NCI-H510A treated with DMSO at 0.1 percent for 48 hours (cell line): ENCODE data around the gene UNC13C.

Experiments used
- DNase-seq: peaks from one replicate; lab custom pipeline; 2025; lab: John Stamatoyannopoulos, UW

The UNC13C gene

DNA sequence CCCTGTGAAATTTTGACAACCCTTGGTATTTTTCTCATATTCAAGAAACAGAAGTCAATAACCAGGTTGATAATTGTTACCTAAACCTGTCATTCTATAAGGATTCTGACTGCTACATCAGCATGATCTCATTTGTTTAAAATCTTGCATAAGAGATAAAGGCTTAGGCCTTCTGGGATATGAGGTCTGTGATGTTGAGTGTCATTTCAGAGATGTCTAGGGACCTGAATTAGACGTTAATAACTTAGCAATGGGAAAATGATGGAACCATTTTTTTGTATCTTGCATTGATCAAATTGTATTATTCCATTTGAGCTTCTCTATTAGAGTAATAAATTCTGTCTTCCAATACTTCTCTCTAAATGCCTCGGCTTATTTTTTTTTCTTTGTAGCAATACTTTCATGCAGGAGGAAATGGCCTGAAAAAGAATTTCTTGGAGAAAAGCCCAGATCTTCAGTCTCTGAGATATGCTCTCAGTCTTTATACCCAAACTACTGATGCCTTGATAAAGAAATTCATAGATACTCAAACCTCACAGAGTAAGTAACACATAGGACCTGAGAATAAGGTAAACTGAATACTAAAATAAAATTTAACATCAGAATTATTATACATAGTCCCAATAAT, 589.3 kb downstream of the UNC13C start:
- no peak for DNase-seq

DNA sequence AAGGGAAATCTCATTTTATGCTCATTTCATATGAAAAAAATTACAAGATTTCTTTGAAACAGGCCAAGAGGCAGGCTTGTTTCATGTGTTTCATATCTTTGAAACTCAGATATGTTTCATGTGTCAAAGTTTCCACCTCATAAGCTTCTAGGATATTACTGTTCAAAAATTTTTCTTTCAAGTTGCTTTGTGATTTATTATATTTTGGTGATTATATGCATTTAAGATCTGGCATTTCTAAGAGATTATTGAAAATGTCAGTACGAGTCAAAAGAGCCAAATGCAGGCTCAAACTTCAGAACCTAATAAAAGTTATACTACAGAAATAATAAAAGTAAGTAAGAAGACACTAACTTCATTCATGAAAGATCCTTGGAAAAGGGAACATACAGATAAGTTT, 590.1 kb downstream of the UNC13C start:
- no peak for DNase-seq

DNA sequence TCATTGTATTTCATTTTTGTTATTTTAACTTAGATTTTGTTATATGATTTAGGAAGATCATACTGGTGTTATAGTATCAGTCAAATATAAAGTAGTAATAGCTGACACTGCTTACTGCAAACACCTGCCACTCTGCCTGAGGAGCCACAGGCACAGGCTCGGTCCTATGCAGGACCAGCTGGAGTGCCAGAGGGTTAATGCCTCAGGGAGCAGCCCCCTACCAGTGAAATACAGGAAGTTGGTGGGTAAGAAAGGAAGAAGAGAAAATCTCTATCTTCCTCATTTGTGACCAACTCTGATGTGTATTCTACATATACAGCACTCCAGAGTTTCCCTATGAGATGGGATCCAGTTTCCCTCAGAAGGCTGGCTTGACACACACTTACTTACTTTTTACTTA, 593.3 kb downstream of the UNC13C start:
- DNase-seq = no peak

DNA sequence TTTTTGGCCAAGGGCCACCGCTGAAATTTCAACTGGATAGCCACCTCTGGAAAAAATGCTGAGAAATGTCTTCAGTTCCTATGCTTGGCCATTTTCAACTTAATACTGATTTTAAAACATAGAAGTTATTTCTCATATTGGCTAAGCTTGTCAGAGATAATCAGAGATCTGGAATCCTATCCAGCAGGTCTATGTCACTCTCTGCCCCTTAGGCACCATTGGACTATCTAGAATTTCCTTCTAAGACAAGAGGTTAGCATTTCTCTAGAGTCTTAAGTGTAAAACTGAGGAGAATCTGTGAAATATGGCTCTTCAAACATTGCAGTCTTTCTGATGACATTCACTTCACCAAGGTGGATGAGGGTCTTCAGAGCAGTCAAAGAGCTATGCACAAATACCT, 597.3 kb downstream of the UNC13C start:
- DNase-seq = no peak

DNA sequence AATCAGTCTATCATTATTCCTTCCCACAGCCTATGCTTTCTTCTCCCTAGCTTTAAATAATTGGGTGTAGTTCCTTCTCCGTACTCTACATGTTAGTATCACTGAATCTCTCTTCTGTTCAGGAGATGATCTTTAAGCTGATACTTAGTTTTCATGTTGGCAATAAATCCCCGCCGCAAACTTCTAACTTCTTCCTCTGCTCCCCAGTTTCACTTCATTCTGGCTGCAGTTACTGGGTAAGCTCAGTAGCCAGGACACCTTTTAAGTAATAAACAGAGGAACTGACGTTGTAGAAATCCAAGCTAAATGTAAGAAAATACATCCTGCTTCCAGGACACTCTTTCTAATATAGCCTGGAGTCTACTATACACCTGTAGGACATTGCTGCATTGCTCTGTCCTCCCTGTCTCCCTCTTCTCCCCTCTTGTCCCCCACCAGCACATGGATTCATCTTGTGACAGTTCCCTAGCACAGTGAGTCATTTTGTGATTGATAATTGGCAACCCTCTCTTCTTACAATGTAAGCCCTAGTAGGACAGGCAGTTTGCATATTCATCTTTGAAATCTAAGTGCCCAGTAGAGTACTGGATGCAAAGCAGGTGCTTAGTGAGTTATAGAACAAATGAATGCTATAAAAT, 598.2 kb downstream of the UNC13C start:
- DNase-seq = no peak

DNA sequence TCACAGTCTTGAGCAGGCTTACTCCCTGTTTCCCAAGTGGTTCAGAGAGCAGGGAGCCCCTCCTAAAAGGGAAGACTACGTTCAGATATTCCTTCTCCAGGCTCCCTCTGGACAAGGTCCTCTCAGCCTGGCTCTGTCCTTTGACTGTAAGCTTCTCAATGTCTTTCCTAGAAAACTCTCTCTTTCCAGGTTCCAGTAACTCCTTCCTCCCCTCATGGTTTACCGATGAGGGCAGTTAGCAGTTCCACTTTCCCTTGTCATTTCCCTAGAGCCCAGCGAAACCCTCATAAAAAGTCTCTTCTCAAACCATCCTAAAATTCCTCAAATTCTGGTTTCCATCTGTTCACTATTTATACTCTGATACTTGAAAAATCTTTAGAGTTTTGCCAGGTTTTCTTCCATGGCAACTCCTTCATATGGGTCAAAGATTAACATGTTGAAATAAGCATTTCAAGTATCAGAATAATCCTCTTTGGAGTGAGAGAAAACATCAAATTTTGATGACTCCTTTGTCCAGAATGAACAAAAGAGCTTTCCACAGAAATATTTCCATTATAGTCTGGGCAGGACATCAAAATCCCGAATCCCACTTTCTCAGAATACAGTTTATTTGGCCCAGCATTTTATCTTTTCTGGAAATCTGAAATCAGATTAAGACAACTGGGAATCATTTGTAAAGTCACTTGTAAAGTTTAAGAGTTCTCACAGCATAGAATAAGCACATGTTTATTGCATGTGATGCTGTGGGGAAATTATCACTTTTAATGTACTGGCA, 599.4 kb downstream of the UNC13C start:
- no peak for DNase-seq

DNA sequence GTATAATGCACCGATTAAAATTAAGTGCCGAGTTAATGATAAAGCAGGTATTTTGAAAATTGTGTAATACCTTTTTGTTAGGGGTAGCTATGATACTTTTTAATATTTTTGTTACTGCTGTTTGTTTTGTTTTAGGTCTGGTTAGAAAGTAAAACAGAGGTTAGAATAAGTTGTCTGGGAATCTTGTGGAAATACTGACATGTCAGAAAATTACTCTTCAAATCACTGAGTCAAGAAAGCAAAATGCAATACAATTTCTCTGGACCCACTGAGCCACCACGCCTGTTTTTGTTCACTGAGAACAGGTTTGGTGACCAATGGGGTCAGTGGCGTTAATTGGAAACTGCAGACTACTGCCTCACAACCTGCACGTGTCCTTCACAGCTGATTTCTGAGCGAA, 601.6 kb downstream of the UNC13C start:
- no peak for DNase-seq

DNA sequence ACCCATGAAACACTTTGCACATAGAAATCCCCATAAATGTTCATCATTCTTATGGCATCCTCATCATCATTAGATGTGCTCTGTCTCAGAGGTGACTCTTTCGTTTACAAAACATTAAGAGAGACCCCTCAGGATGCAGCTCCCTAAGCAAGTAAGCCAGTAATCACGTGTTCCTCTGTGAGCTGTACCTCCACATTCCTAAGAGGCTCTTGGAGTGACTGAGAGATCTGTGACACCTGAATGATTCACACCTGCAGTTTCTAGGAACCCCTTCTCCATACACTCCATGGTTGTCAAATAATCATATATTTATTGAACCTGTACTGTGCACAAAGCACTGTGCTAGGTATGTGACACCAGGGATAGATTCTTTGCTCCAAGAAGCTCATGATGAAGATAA, 602.4 kb downstream of the UNC13C start:
- DNase-seq = no peak

DNA sequence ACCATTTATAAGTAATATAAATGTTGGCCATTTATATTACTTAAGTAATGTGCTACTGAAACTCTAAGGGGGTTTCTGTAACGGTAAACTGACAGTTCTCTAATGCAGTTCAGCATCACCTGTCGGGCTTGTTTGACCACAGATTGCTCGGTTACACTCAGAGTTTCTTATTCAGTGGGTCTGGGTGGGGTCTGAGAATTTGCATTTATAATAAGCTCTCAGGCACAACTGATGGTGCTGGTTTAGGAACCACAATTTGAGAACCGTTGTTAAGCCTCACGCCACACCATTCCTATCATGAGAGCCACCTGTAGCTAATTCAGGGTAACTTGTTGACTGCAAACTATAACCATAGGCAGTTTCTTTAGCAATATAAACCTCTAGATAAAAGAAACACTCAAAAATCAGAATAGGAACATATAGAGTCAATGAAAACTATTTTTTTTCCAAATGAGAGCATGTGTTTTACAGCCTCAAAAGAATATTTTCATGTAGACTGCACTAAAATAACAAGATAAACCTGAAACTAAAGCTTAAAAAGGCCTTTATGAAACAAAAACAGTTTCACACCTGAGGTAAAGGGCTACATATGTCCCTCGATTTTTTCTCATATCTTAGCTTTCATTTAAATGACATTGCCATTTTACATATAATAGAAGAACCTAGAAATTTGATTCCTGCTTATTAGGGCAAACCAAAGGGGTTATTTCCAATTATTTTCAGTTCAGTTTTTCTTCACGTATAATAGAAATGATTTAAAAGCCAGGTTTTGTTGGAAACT, 604.8 kb downstream of the UNC13C start:
- DNase-seq = no peak

DNA sequence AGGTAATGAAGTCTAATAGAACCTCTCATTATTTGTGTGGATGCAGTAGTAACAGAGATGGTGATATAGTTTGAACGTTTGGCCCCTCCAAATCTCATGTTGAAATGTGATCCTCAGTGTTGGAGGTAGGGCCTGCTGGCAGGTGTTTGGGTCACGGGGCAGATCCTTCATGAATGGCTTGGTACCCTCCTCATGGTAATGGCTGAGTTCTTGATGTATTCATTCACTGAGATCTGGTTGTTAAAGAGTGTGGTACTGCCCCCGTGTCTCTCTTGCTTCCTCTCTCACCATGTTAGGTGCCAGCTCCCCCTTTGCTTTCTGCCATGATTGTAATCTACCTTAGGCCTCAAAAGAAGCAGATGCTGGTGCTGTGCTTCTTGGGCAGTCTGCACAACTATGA, 606.8 kb downstream of the UNC13C start:
- no peak for DNase-seq

DNA sequence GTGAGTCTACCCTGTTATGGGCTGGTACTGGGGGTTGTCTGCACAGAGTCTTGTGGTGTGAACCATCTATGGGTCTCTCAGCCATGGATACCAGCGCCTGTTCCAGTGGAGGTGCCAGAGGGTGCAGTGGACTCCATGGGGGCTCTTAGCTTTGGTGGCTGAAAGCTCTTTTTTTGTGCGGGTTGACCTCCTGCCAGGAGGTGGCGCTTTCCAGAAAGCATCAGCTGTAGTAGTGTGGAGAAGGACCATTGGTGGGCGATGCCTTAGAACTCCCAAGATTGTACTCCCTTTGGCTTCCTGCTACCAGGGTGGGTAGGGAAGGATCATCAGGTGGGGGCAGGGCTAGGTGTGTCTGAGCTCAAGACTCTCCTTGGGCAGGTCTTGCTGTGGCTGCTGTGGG, 615.9 kb downstream of the UNC13C start:
- no peak for DNase-seq

DNA sequence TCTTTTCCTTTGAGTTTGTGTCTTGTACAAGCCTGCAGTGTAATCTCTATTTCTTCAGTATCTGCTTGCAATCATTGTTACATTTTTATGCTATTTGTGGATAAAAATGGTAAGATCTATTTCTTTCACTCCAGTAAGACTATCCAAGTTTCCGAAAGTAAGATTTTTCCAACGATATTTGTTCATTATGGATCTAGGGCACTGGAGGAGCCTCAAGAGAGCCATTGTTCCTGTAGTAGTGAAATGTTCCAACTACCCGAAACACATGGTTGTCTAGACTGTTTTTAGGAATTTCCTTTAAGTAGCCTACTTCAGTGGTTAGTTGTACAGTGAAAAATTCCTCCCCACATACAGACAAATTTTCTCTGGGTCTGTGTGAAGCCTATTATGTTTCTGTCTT, 621.1 kb downstream of the UNC13C start:
- DNase-seq = no peak

DNA sequence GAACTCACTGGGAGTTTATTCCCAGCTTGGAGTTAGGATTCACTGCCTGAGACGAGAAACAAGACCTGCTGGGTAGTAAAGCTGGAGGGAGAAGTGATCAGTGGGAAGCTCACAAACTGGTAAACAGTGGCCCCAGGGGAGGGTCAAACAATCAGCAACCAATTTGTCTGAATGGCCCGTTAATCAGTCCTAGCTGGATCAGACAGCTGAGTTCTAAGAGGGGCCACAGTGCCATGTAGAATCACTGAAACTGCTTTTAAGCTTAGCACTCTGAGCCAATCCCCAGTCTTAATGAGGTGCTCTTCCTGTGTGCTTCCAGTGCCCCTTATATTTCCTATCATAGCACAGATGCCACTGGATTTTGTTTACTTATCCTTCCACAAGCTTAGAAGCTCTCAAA, 626.8 kb downstream of the UNC13C start:
- DNase-seq = no peak

DNA sequence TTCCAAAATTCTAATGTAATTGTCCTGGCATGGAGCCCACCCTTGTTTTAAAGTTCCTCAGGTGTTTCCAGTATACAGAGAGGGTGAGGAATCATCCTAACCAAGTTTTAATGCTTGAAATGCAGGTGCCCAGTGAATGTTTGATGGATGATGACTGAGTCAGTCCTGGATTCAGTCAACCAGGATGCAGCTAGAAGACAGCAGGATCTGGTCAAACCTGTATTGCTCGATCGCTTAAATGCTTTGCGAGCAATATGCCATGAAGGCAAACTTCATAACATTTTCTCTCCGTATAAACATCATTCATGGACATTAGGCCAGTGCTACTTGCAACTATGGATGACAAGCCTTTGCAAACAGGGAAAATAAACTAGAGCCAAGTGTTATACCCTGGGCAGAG, 627.3 kb downstream of the UNC13C start:
- DNase-seq = peak; percentile 35

DNA sequence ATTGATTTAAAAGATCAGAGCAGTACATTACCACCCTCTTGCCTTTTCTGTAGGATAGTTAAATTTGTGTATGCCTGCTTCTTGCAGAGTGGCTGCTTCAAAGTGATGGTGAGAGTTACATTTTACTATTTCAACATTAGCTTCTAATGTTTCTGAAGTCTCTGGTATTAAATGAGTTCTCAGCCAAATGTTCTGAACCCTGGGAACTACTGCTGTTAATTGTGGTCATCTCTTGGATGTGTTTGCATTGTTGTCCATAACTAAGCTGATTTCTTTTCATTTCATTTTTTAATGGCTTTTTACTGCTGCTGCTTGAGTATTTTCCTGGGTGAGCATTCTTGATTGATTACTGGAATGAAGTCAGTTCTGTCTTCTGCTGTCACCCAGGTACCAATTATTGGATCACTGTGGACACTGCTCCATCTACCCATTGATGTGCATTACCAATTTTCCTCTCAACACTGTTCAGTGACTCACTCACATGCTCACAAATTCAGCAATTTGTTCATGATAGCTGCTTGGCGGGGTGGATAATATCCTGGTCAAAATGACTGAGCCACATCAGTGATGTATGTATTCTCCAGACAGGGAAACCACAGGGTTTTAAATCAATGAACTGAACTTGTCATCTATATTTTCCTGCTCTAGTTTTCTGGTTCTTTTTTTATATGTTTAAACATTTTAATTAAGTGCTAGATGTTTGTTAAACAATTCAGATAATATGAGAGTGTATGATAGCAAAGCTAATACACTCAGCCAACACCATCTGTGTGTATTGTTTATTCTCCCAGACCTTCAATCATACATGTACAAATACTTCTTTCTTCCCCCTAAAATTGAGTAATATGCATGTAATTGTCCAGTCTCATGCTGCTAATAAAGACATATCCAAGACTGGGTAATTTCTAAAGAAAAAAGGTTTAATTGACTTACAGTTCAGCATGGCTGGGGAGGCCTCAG, 630.9 kb downstream of the UNC13C start:
- DNase-seq = no peak

DNA sequence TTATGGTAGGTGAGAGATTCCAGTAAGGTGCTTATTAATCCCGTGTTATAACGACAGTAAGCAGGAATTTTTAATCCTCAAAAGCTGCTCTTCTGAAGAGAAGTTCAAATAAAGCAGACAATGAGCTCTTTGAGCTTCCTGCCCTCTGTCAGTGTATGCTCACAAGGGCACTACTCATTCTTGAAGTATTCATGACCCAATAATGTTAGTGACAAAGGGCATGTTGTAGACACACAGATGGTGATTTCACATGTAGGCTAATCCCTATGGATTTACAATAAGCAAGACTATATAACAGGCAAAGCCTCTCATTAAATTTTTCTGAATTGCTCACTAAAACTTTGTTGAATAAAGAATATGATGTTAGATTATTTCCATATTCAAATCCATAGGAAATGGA, 639.9 kb downstream of the UNC13C start:
- no peak for DNase-seq

DNA sequence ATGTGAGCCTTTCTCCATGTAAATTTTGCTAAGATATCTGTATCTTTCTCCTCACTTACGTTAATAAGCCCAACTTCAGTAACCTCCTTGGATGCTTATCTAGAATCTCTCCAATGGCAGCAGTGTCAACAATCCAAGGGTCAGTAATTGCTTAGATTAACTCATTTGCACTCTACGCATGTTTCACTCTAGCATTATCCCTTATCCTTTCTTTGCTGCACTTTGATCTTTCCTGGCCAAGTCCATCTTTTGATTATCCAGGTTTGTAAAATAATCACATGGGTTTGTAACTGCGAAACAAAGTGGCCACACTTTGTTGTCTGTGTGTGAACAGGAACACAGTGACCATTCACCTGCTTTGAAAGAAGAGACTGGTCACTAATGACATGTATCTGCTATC, 640.9 kb downstream of the UNC13C start:
- DNase-seq = no peak

DNA sequence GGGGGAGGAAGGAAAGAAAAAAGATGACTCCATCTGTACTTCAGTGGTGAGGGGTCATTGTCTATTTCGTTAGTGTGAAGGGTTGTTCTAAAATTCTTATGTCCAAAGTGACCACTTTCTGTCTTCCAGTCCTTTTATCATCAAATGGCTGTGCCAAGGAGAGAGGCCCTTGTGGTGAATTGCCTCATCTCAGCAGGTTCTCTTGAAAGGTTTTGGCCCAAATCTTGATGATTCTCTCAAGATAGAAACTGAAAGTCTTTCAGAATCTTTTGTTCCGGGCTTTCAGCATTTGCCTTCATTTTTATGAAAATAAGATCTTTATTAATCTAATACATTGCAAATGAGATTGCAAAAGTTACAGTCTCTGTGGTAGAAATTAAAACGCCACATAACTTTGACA, 642.7 kb downstream of the UNC13C start:
- no peak for DNase-seq

DNA sequence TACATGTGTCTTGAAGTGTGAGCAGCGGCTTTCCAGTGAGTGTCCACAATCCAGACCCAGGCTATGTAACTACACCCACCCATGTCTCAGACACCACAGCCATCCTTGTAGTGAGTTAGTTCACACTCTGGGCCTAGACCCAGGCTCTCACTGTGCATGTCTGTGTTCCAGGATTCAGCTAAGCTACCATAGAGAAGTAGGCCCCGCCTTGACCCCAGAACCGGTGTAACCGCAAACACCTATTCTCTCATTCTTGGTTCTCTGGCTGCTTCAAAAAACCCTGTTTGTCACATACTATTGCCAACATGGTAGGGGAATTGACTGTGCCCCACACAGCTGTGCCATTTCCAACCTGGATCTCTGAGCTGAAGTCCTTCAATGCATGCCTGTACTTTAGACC, 657.9 kb downstream of the UNC13C start:
- DNase-seq = no peak

DNA sequence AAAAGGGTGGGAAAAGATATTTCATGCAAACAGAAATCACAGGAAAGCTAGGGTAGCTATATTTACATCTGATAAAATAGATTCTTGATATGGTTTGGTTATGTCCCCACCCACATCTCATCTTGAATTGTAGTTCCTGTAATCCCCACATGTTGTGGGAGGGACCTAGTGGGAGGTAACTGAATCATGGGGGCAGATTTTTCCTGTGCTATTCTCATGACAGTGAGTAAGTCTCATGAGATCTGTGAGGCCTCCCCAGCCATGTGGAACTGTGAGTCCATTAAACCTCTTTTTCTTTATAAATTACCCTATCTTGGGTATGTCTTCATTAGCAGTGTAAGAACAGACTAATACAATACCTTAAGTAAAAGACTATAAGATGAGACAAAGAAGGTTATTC, 660.4 kb downstream of the UNC13C start:
- no peak for DNase-seq

DNA sequence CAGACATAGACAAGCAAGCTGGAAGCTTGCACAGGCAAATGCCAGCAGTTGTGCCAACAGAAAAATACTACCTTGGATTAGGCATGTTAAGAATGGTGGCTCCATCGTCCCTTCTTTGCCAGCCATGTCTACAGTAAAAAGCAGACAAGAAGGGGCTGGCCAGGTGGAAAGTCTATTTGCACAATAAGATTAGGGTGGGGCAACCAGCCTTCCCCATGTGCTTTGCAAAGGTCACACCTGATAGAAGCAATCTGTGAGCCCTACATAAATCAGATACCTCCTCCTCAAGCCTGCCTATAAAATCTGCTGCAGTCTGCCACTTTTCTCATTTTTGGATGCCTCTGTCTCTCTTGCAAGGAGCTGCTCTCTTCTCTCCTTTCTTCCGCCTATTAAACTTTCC, 662.6 kb downstream of the UNC13C start:
- DNase-seq = no peak

DNA sequence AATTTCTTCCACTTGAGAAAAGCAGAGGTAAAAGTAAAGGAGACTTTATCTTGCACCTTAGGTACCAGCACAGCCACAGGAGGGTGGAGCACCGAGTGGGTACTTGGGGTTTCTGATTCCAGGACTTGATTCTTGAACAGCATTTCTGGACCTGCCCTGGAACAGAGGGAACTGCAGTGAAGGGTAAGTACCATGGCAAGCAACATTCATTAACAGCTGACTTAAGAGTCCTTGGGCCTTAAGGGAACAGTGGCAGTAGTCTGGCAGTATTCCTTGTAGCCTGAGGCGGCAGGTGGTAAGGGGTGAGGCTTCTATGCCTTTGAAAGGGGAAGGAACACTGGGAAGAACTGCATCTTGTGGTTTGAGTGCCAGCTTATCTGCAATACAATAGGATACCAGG, 666.6 kb downstream of the UNC13C start:
- no peak for DNase-seq
